ENCODE results near the gene AOPEP.

AOPEP gene

GRCh38 chr9:95070549-95071021 is 344.1 kb downstream of the AOPEP start:
- DNase-seq = no peak
- in situ Hi-C loops (cut with MboI; ENCODE audit: low pct_unique_long_range_greater_than_20kb, low sequenced_read_pairs) = no loop called here

- in situ Hi-C loops (cut with MboI; ENCODE audit: low pct_unique_long_range_greater_than_20kb, low sequenced_read_pairs) = no loop called here
- no peak for DNase-seq
Observed at GRCh38 chr9:95071450-95071849, 345.0 kb downstream of the AOPEP start.

GRCh38 chr9:95071925-95072324 is 345.4 kb downstream of the AOPEP start:
- in situ Hi-C loops (cut with MboI; ENCODE audit: low pct_unique_long_range_greater_than_20kb, low sequenced_read_pairs) = no loop called here
- DNase-seq = no peak

GRCh38 chr9:95073042-95073607 is 346.6 kb downstream of the AOPEP start:
- DNase-seq = no peak
- in situ Hi-C loops (cut with MboI; ENCODE audit: low pct_unique_long_range_greater_than_20kb, low sequenced_read_pairs) = no loop called here

GRCh38 chr9:95073918-95074317 is 347.4 kb downstream of the AOPEP start:
- DNase-seq = no peak
- in situ Hi-C loops (cut with MboI; ENCODE audit: low pct_unique_long_range_greater_than_20kb, low sequenced_read_pairs) = no loop called here

- in situ Hi-C loops (cut with MboI; ENCODE audit: low pct_unique_long_range_greater_than_20kb, low sequenced_read_pairs) = no loop called here
- DNase-seq = no peak
Observed at GRCh38 chr9:95074632-95075031, 348.1 kb downstream of the AOPEP start.

GRCh38 chr9:95075700-95076099 is 349.2 kb downstream of the AOPEP start:
- DNase-seq = no peak
- in situ Hi-C loops (cut with MboI; ENCODE audit: low pct_unique_long_range_greater_than_20kb, low sequenced_read_pairs) = no loop called here

GRCh38 chr9:95076696-95077052 is 350.2 kb downstream of the AOPEP start:
- no peak for DNase-seq
- in situ Hi-C loops (cut with MboI; ENCODE audit: low pct_unique_long_range_greater_than_20kb, low sequenced_read_pairs) = no loop called here

GRCh38 chr9:95077053-95077765 is 350.7 kb downstream of the AOPEP start:
- no peak for DNase-seq
- in situ Hi-C loops (cut with MboI; ENCODE audit: low pct_unique_long_range_greater_than_20kb, low sequenced_read_pairs) = no loop called here

- in situ Hi-C loops (cut with MboI; ENCODE audit: low pct_unique_long_range_greater_than_20kb, low sequenced_read_pairs) = no loop called here
- DNase-seq = no peak
Observed at GRCh38 chr9:95077766-95078370, 351.4 kb downstream of the AOPEP start.

GRCh38 chr9:95078511-95078910 is 352.0 kb downstream of the AOPEP start:
- in situ Hi-C loops (cut with MboI; ENCODE audit: low pct_unique_long_range_greater_than_20kb, low sequenced_read_pairs) = no loop called here
- no peak for DNase-seq

GRCh38 chr9:95078939-95079338 is 352.4 kb downstream of the AOPEP start:
- in situ Hi-C loops (cut with MboI; ENCODE audit: low pct_unique_long_range_greater_than_20kb, low sequenced_read_pairs) = no loop called here
- no peak for DNase-seq

GRCh38 chr9:95079461-95079860 is 353.0 kb downstream of the AOPEP start:
- in situ Hi-C loops (cut with MboI; ENCODE audit: low pct_unique_long_range_greater_than_20kb, low sequenced_read_pairs) = no loop called here
- DNase-seq = no peak

GRCh38 chr9:95080961-95081647 is 354.6 kb downstream of the AOPEP start:
- in situ Hi-C loops (cut with MboI; ENCODE audit: low pct_unique_long_range_greater_than_20kb, low sequenced_read_pairs) = no loop called here
- no peak for DNase-seq

GRCh38 chr9:95081998-95082397 is 355.5 kb downstream of the AOPEP start:
- DNase-seq = no peak
- in situ Hi-C loops (cut with MboI; ENCODE audit: low pct_unique_long_range_greater_than_20kb, low sequenced_read_pairs) = no loop called here

- DNase-seq = no peak
- in situ Hi-C loops (cut with MboI; ENCODE audit: low pct_unique_long_range_greater_than_20kb, low sequenced_read_pairs) = no loop called here
Observed at GRCh38 chr9:95082401-95083084, 356.0 kb downstream of the AOPEP start.

GRCh38 chr9:95083086-95083768 is 356.7 kb downstream of the AOPEP start:
- in situ Hi-C loops (cut with MboI; ENCODE audit: low pct_unique_long_range_greater_than_20kb, low sequenced_read_pairs) = no loop called here
- no peak for DNase-seq

GRCh38 chr9:95084254-95084934 is 357.9 kb downstream of the AOPEP start:
- no peak for DNase-seq
- in situ Hi-C loops (cut with MboI; ENCODE audit: low pct_unique_long_range_greater_than_20kb, low sequenced_read_pairs) = no loop called here
